GM12878 (cell line): ENCODE results near the gene DNASE2.

ENCODE experiments used
- ATF3 ChIP-seq: IDR thresholded peaks from 2 replicates; pipeline ENCODE4 v1.6.1; 2011; ENCODE audit warnings: low read depth, mild to moderate bottlenecking, low read length, moderate library complexity, borderline replicate concordance; ENCODE audit errors: extremely low read depth
- CTCF ChIP-seq, 3 experiments: IDR thresholded peaks in 2 of 3; conservative IDR thresholded peaks in 1 of 3; 2 replicates each; pipeline ENCODE4 v1.5.1; 2011; ENCODE audit warnings: low read depth in 3 of 3, low read length in 3 of 3, mild to moderate bottlenecking in 3 of 3, control low read depth in 2 of 3, moderate library complexity in 2 of 3, inconsistent platforms in 1 of 3, mixed read lengths in 1 of 3; ENCODE audit not compliant: control insufficient read depth in 2 of 3, insufficient read depth in 1 of 3; ENCODE audit errors: extremely low read depth in 1 of 3
- EP300 ChIP-seq, 2 experiments: fragments of 150-350 bp in 1 of 2; IDR thresholded peaks; 2 replicates each; pipeline ENCODE4 v1.6.1; 2011 to 2012; ENCODE audit warnings: low read depth in 2 of 2, low read length in 2 of 2, borderline replicate concordance in 1 of 2, improper control_type of control experiment in 1 of 2, inconsistent platforms in 1 of 2; ENCODE audit not compliant: control insufficient read depth in 1 of 2
- HDAC6 ChIP-seq: fragments of 200-600 bp; sonication (generic); IDR thresholded peaks from one replicate; pipeline ENCODE4 v1.8.0; 2017; ENCODE audit warnings: antibody characterized with exemption; ENCODE audit not compliant: unreplicated experiment
- NFYB ChIP-seq: IDR thresholded peaks from 2 replicates; pipeline ENCODE4 v1.6.1; 2011; ENCODE audit warnings: low read depth, mild to moderate bottlenecking, low read length, improper control_type of control experiment, moderate library complexity; ENCODE audit not compliant: insufficient read depth
- NRF1 ChIP-seq: conservative IDR thresholded peaks from 2 replicates; pipeline ENCODE4 v1.6.1; 2011; ENCODE audit warnings: mild to moderate bottlenecking, low read depth, low read length, improper control_type of control experiment
- RCOR1 ChIP-seq: conservative IDR thresholded peaks from 2 replicates; pipeline ENCODE4 v1.6.1; 2012; ENCODE audit warnings: low read depth, low read length, improper control_type of control experiment
- SIX5 ChIP-seq: IDR thresholded peaks from 2 replicates; pipeline ENCODE4 v1.6.1; 2011; ENCODE audit warnings: mild to moderate bottlenecking, low read depth, low read length, moderate library complexity; ENCODE audit not compliant: severe bottlenecking
- TAF1 ChIP-seq: IDR thresholded peaks from 2 replicates; pipeline ENCODE4 v1.6.1; 2011; ENCODE audit warnings: mild to moderate bottlenecking, low read depth, low read length, borderline replicate concordance
- TF ChIP-seq, protein P1 (sequence below): fragments of 450-650 bp; IDR thresholded peaks from 2 replicates; pipeline ENCODE4 v1.6.1; 2016; ENCODE audit warnings: mild to moderate bottlenecking, moderate library complexity, borderline replicate concordance
- TF ChIP-seq, protein P2 (sequence below): IDR thresholded peaks from 2 replicates; pipeline ENCODE4 v1.6.1; 2012; ENCODE audit warnings: mild to moderate bottlenecking, low read depth, low read length
- TF ChIP-seq, protein P3 (sequence below): fragments of 450-650 bp; IDR thresholded peaks from 2 replicates; pipeline ENCODE4 v1.6.1; 2016; ENCODE audit warnings: mild to moderate bottlenecking

DNA sequence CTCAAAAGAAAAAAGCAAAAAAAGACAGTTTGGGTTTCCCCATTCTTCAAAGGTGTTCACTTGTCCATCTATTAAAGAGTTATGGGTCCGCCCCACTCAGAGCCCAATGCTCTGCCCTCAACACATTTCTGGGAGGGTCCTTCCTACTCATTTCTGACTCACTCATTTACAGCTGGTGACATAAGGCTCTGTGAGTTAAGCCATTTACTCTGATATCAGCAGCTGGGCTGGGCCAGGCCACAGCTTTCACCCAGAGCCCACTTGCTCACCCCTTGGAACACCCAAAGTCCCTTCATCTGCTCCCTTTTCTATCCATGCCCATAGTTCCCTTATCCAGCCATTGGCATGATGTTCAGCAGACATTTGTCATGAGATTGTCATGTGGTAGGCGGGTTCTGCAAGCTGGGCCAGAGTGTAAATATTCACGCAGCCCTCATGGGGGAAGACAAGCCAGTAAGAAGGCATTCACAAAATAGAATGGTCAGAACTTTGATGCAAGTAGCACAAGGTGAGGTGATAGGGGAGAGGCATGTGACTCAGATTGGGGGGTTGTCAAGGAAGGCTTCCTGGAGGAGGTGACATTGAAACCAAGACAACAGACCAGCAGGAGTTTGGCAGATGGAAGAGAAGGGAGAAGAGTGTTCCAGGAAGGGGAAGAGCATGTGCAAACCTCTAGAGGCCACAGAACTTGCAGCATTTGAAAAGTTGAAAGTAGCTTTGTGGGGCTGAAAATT is 37.1 kb downstream of the DNASE2 start:
- TF ChIP-seq TAF1: no peak
- no peak for TF ChIP-seq CTCF (IDR thresholded peaks at IDR 0.05 in 2 of 3, conservative IDR thresholded peaks at IDR 0.05 in 1 of 3; ENCODE audit: control insufficient read depth in 2 of 3, extremely low read depth in 1 of 3, insufficient read depth in 1 of 3, low read depth in 3 of 3, low read length in 3 of 3)
- no peak for TF ChIP-seq RCOR1
- TF ChIP-seq, protein P1, sequence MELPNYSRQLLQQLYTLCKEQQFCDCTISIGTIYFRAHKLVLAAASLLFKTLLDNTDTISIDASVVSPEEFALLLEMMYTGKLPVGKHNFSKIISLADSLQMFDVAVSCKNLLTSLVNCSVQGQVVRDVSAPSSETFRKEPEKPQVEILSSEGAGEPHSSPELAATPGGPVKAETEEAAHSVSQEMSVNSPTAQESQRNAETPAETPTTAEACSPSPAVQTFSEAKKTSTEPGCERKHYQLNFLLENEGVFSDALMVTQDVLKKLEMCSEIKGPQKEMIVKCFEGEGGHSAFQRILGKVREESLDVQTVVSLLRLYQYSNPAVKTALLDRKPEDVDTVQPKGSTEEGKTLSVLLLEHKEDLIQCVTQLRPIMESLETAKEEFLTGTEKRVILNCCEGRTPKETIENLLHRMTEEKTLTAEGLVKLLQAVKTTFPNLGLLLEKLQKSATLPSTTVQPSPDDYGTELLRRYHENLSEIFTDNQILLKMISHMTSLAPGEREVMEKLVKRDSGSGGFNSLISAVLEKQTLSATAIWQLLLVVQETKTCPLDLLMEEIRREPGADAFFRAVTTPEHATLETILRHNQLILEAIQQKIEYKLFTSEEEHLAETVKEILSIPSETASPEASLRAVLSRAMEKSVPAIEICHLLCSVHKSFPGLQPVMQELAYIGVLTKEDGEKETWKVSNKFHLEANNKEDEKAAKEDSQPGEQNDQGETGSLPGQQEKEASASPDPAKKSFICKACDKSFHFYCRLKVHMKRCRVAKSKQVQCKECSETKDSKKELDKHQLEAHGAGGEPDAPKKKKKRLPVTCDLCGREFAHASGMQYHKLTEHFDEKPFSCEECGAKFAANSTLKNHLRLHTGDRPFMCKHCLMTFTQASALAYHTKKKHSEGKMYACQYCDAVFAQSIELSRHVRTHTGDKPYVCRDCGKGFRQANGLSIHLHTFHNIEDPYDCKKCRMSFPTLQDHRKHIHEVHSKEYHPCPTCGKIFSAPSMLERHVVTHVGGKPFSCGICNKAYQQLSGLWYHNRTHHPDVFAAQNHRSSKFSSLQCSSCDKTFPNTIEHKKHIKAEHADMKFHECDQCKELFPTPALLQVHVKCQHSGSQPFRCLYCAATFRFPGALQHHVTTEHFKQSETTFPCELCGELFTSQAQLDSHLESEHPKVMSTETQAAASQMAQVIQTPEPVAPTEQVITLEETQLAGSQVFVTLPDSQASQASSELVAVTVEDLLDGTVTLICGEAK: no peak
- no peak for TF ChIP-seq HDAC6
- TF ChIP-seq EP300 (IDR thresholded peaks at IDR 0.05; ENCODE audit: borderline replicate concordance in 1 of 2, control insufficient read depth in 1 of 2, low read depth in 2 of 2, low read length in 2 of 2): no peak
- no peak for TF ChIP-seq NFYB
- TF ChIP-seq, protein P2, sequence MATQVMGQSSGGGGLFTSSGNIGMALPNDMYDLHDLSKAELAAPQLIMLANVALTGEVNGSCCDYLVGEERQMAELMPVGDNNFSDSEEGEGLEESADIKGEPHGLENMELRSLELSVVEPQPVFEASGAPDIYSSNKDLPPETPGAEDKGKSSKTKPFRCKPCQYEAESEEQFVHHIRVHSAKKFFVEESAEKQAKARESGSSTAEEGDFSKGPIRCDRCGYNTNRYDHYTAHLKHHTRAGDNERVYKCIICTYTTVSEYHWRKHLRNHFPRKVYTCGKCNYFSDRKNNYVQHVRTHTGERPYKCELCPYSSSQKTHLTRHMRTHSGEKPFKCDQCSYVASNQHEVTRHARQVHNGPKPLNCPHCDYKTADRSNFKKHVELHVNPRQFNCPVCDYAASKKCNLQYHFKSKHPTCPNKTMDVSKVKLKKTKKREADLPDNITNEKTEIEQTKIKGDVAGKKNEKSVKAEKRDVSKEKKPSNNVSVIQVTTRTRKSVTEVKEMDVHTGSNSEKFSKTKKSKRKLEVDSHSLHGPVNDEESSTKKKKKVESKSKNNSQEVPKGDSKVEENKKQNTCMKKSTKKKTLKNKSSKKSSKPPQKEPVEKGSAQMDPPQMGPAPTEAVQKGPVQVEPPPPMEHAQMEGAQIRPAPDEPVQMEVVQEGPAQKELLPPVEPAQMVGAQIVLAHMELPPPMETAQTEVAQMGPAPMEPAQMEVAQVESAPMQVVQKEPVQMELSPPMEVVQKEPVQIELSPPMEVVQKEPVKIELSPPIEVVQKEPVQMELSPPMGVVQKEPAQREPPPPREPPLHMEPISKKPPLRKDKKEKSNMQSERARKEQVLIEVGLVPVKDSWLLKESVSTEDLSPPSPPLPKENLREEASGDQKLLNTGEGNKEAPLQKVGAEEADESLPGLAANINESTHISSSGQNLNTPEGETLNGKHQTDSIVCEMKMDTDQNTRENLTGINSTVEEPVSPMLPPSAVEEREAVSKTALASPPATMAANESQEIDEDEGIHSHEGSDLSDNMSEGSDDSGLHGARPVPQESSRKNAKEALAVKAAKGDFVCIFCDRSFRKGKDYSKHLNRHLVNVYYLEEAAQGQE: no peak
- TF ChIP-seq NRF1: no peak
- no peak for TF ChIP-seq SIX5
- no peak for TF ChIP-seq ATF3
- TF ChIP-seq, protein P3, sequence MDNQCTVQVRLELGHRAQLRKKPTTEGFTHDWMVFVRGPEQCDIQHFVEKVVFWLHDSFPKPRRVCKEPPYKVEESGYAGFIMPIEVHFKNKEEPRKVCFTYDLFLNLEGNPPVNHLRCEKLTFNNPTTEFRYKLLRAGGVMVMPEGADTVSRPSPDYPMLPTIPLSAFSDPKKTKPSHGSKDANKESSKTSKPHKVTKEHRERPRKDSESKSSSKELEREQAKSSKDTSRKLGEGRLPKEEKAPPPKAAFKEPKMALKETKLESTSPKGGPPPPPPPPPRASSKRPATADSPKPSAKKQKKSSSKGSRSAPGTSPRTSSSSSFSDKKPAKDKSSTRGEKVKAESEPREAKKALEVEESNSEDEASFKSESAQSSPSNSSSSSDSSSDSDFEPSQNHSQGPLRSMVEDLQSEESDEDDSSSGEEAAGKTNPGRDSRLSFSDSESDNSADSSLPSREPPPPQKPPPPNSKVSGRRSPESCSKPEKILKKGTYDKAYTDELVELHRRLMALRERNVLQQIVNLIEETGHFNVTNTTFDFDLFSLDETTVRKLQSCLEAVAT: no peak
